HEK293 (cell line): ENCODE results near the gene APC2.
A peak's percentile ranks its signal among the peaks of the same experiment; 100 is the strongest.

Experiments used
- CTCF ChIA-PET: fragments of 350-600 bp; formaldehyde crosslinking; extraction: SDS; loops from one replicate; lab custom pipeline; 2021; ENCODE audit warnings: antibody characterized with exemption; lab: Yijun Ruan, JAX
- POLR2A ChIA-PET: fragments of 300-600 bp; formaldehyde crosslinking; extraction: SDS; loops from one replicate; lab custom pipeline; 2020; ENCODE audit warnings: antibody characterized with exemption, inconsistent platforms; lab: Yijun Ruan, JAX
- H3K27ac ChIP-seq: fragments of 200-500 bp; sonication (Bioruptor generic); 2 replicates; pipeline ENCODE4 v1.5.1; 2014; ENCODE audit warnings: low read depth, low read length, control low read depth, inconsistent platforms; ENCODE audit errors: extremely low read depth
- H3K36me3 ChIP-seq, 2 experiments: fragments of 200-500 bp in 1 of 2; sonication (Bioruptor generic) in 1 of 2; 1 replicate in 1 of 2; 2 replicates in 1 of 2; pipeline ENCODE4 v1.5.1; 2014 to 2017; ENCODE audit warnings: inconsistent platforms in 2 of 2, low read length in 2 of 2; ENCODE audit not compliant: control insufficient read depth in 2 of 2, insufficient read depth in 1 of 2
- H3K4me1 ChIP-seq: fragments of 200-500 bp; sonication (Bioruptor generic); 2 replicates; pipeline ENCODE4 v1.5.1; 2014; ENCODE audit warnings: mild to moderate bottlenecking, low read length, inconsistent platforms; ENCODE audit not compliant: control insufficient read depth, insufficient read depth
- H3K4me3 ChIP-seq: 2 replicates; pipeline ENCODE4 v1.5.1; 2011; ENCODE audit warnings: low read depth, mild to moderate bottlenecking, control low read depth, low read length, moderate library complexity
- H3K9me3 ChIP-seq: fragments of 200-500 bp; sonication (Bioruptor generic); 2 replicates; pipeline ENCODE4 v1.5.1; 2014; ENCODE audit warnings: low read depth, low read length, inconsistent platforms; ENCODE audit not compliant: control insufficient read depth, insufficient read depth
- BCL11A ChIP-seq: fragments of 450-650 bp; formaldehyde crosslinking; IDR thresholded peaks from 2 replicates; pipeline ENCODE4 v1.5.1; 2016; ENCODE audit warnings: low read depth, missing biosample characterization, missing genetic modification characterization
- GLI4 ChIP-seq: fragments of 450-650 bp; formaldehyde crosslinking; IDR thresholded peaks from 2 replicates; pipeline ENCODE4 v1.5.1; 2016; ENCODE audit warnings: missing biosample characterization, missing genetic modification characterization
- KLF1 ChIP-seq: fragments of 450-650 bp; formaldehyde crosslinking; IDR thresholded peaks from 2 replicates; pipeline ENCODE4 v1.5.1; 2016; ENCODE audit warnings: missing biosample characterization, missing genetic modification characterization
- KLF10 ChIP-seq: fragments of 450-650 bp; IDR thresholded peaks from 2 replicates; pipeline ENCODE4 v1.5.1; 2018; ENCODE audit warnings: missing biosample characterization, mild to moderate bottlenecking, missing genetic modification characterization
- KLF8 ChIP-seq: fragments of 450-650 bp; formaldehyde crosslinking; IDR thresholded peaks from 2 replicates; pipeline ENCODE4 v1.5.1; 2016; ENCODE audit warnings: missing biosample characterization, missing genetic modification characterization
- KLF9 ChIP-seq: fragments of 450-650 bp; formaldehyde crosslinking; IDR thresholded peaks from 2 replicates; pipeline ENCODE4 v1.5.1; 2016; ENCODE audit warnings: missing biosample characterization, missing genetic modification characterization, low read depth
- PRDM1 ChIP-seq: fragments of 450-650 bp; formaldehyde crosslinking; IDR thresholded peaks from 2 replicates; pipeline ENCODE4; 2016; ENCODE audit warnings: missing biosample characterization, missing genetic modification characterization
- SP2 ChIP-seq: fragments of 450-650 bp; formaldehyde crosslinking; IDR thresholded peaks from 2 replicates; pipeline ENCODE4 v1.5.1; 2016; ENCODE audit warnings: missing biosample characterization, missing genetic modification characterization
- YY1 ChIP-seq: fragments of 450-650 bp; formaldehyde crosslinking; IDR thresholded peaks from 2 replicates; pipeline ENCODE4 v1.5.1; 2018; ENCODE audit warnings: missing biosample characterization, missing genetic modification characterization
- YY2 ChIP-seq: fragments of 450-650 bp; formaldehyde crosslinking; IDR thresholded peaks from 2 replicates; pipeline ENCODE4 v1.5.1; 2016; ENCODE audit warnings: missing biosample characterization, missing genetic modification characterization
- ZNF114 ChIP-seq: fragments of 450-650 bp; formaldehyde crosslinking; IDR thresholded peaks from 2 replicates; pipeline ENCODE4 v1.5.0; 2017; ENCODE audit warnings: missing biosample characterization, missing genetic modification characterization
- ZNF184 ChIP-seq: fragments of 450-650 bp; IDR thresholded peaks from 2 replicates; pipeline ENCODE4 v1.5.1; 2018; ENCODE audit warnings: missing biosample characterization, mild to moderate bottlenecking, missing genetic modification characterization
- ZNF23 ChIP-seq: fragments of 450-650 bp; formaldehyde crosslinking; IDR thresholded peaks from 2 replicates; pipeline ENCODE4 v1.5.1; 2016; ENCODE audit warnings: missing biosample characterization, missing genetic modification characterization, borderline replicate concordance
- ZNF248 ChIP-seq: fragments of 450-650 bp; formaldehyde crosslinking; IDR thresholded peaks from 2 replicates; pipeline ENCODE4 v1.5.1; 2017; ENCODE audit warnings: missing biosample characterization, missing genetic modification characterization
- ZNF26 ChIP-seq: fragments of 450-650 bp; formaldehyde crosslinking; IDR thresholded peaks from 2 replicates; pipeline ENCODE4 v1.5.1; 2016; ENCODE audit warnings: missing biosample characterization, missing genetic modification characterization
- ZNF341 ChIP-seq: fragments of 450-650 bp; formaldehyde crosslinking; IDR thresholded peaks from 2 replicates; pipeline ENCODE4; 2016; ENCODE audit warnings: low read depth, missing biosample characterization, missing genetic modification characterization
- ZNF362 ChIP-seq: fragments of 450-650 bp; formaldehyde crosslinking; IDR thresholded peaks from 2 replicates; pipeline ENCODE4 v1.5.1; 2016; ENCODE audit warnings: missing biosample characterization, missing genetic modification characterization
- ZNF366 ChIP-seq: fragments of 450-650 bp; formaldehyde crosslinking; conservative IDR thresholded peaks from 2 replicates; pipeline ENCODE4 v1.5.1; 2016; ENCODE audit warnings: missing biosample characterization, missing genetic modification characterization
- ZNF510 ChIP-seq: fragments of 450-650 bp; formaldehyde crosslinking; IDR thresholded peaks from 2 replicates; pipeline ENCODE4 v1.5.1; 2018; ENCODE audit warnings: mild to moderate bottlenecking, missing genetic modification characterization, missing biosample characterization; ENCODE audit not compliant: insufficient replicate concordance
- ZNF571 ChIP-seq: fragments of 450-650 bp; formaldehyde crosslinking; IDR thresholded peaks from 2 replicates; pipeline ENCODE4 v1.5.0; 2017; ENCODE audit warnings: missing biosample characterization, missing genetic modification characterization
- ZNF600 ChIP-seq: fragments of 450-650 bp; formaldehyde crosslinking; IDR thresholded peaks from 2 replicates; pipeline ENCODE4 v1.5.1; 2016; ENCODE audit warnings: missing biosample characterization, missing genetic modification characterization
- ZNF747 ChIP-seq: fragments of 450-650 bp; formaldehyde crosslinking; IDR thresholded peaks from 2 replicates; pipeline ENCODE4 v1.5.1; 2016; ENCODE audit warnings: missing biosample characterization, missing genetic modification characterization
- ZXDB ChIP-seq: fragments of 450-650 bp; formaldehyde crosslinking; IDR thresholded peaks from 2 replicates; pipeline ENCODE4 v1.5.1; 2016; ENCODE audit warnings: missing biosample characterization, missing genetic modification characterization
- TF ChIP-seq, protein P1 (sequence below): fragments of 450-650 bp; formaldehyde crosslinking; IDR thresholded peaks from 2 replicates; pipeline ENCODE4 v1.5.1; 2017; ENCODE audit warnings: missing biosample characterization, missing genetic modification characterization
- TF ChIP-seq, protein P2 (sequence below): fragments of 450-650 bp; formaldehyde crosslinking; IDR thresholded peaks from 2 replicates; pipeline ENCODE4 v1.5.1; 2016; ENCODE audit warnings: missing biosample characterization, missing genetic modification characterization
- TF ChIP-seq, protein P3 (sequence below): fragments of 450-650 bp; formaldehyde crosslinking; IDR thresholded peaks from 2 replicates; pipeline ENCODE4 v1.5.1; 2016; ENCODE audit warnings: missing biosample characterization, missing genetic modification characterization

Gene APC2

GRCh38 chr19:1423436-1424191 is 26.3 kb upstream of the APC2 start:
- CTCF ChIA-PET, result interaction anchor here (0.8 kb wide), 1 partner anchor 144 kb away, joined by 4 read pairs; no protein-coding TSS in a partner anchor
- H3K4me3 ChIP-seq, result no peak overlapping the region
- no peak for TF ChIP-seq ZXDB (tag by site-specific recombination)
- TF ChIP-seq, protein P1, sequence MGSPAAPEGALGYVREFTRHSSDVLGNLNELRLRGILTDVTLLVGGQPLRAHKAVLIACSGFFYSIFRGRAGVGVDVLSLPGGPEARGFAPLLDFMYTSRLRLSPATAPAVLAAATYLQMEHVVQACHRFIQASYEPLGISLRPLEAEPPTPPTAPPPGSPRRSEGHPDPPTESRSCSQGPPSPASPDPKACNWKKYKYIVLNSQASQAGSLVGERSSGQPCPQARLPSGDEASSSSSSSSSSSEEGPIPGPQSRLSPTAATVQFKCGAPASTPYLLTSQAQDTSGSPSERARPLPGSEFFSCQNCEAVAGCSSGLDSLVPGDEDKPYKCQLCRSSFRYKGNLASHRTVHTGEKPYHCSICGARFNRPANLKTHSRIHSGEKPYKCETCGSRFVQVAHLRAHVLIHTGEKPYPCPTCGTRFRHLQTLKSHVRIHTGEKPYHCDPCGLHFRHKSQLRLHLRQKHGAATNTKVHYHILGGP (tag by site-specific recombination), result peak; percentile 5; the same call in 1 of the 2 replicates
- TF ChIP-seq ZNF114 (tag by site-specific recombination), result no peak
- no peak for TF ChIP-seq ZNF366
- no peak for TF ChIP-seq KLF10 (tag by site-specific recombination)
- TF ChIP-seq ZNF26 (tag by site-specific recombination), result no peak
- no peak for TF ChIP-seq ZNF747
- TF ChIP-seq ZNF571 (tag by site-specific recombination), result no peak
- TF ChIP-seq ZNF600, result 0 out of 2 replicates have a peak, but pooled peaks have one; percentile 8
- no peak for TF ChIP-seq ZNF184
- TF ChIP-seq, all 188 proteins: peak for 2
- Histone ChIP-seq H3K4me1 (no peaks in the 10 kb centered on the region), H3K27ac (no peak overlapping the region), H3K9me3 (no peaks in the 10 kb centered on the region), H3K36me3 (peaks cover 5 to 99% of the 10 kb centered on the region in 2 experiments)
- POLR2A ChIA-PET, result no interaction called here

DNA sequence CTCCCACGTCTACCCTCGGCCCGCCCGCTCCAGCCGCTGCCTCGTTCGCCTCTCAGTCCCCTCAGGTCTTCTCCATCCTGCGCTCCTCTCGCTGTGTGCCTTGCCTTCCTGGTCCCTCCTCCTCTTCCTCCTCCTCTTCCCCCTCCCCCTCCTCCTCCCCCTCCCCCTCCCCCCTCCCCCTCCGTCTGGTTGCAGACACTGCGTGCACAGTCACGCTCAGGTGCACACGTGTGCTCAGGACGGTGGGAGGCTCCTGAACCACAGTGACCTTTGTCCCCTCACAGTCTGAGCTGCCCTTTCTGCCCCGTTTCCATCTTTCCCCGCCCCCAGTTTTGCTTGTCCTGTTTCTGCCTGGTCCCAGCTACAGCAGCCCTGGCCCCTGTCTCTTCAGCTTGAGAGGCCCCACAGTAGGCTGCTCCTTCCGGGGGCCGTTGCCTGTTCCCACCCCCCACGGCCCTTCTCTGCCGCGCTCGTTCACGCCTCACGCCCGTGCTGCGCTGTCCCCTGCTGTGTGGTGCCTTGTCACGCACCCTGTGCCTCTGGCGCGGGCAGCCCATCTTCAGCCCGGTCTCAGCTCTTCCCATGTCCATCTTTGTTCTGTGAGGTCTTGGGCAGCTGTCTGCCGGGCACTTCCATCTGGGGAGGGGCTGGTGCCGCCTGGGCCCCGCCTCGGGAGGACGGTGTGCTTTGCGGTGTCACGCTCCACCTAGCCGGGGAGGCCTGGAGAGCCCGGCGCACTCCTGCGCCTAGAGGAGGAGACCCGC is 25.5 kb upstream of the APC2 start:
- Histone ChIP-seq H3K4me3 (no peak overlapping the region), H3K9me3 (no peaks in the 10 kb centered on the region), H3K27ac (no peak overlapping the region), H3K4me1 (no peaks in the 10 kb centered on the region), H3K36me3 (peaks cover 7 to 99% of the 10 kb centered on the region in 2 experiments)
- ChIA-PET POLR2A (interaction anchor here (0.7 to 1.1 kb wide), 2 partner anchors 9 to 27 kb away, joined by 3 to 4 read pairs; no protein-coding TSS in a partner anchor), CTCF (interaction anchor here (0.8 kb wide), 1 partner anchor 145 kb away, joined by 4 read pairs; no protein-coding TSS in a partner anchor)
- TF ChIP-seq BCL11A (no peak), ZNF510 (tag by site-specific recombination) (no peak), SP2 (tag by site-specific recombination) (0 out of 2 replicates have a peak, but pooled peaks have one; percentile 13), GLI4 (tag by site-specific recombination) (no peak), ZNF362 (tag by site-specific recombination) (no peak), KLF1 (tag by site-specific recombination) (peak; percentile 43; the same call in 1 of the 2 replicates), YY1 (tag by site-specific recombination) (no peak), ZNF341 (tag by site-specific recombination) (no peak), ZNF747 (no peak), KLF8 (peak; percentile 50; the same call in 1 of the 2 replicates), PRDM1 (tag by site-specific recombination) (no peak), ZNF248 (tag by site-specific recombination) (no peak), YY2 (no peak), KLF9 (tag by site-specific recombination) (no peak), ZNF23 (no peak)
- TF ChIP-seq, protein P2, sequence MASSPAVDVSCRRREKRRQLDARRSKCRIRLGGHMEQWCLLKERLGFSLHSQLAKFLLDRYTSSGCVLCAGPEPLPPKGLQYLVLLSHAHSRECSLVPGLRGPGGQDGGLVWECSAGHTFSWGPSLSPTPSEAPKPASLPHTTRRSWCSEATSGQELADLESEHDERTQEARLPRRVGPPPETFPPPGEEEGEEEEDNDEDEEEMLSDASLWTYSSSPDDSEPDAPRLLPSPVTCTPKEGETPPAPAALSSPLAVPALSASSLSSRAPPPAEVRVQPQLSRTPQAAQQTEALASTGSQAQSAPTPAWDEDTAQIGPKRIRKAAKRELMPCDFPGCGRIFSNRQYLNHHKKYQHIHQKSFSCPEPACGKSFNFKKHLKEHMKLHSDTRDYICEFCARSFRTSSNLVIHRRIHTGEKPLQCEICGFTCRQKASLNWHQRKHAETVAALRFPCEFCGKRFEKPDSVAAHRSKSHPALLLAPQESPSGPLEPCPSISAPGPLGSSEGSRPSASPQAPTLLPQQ (tag by site-specific recombination), result no peak
- TF ChIP-seq, protein P3, sequence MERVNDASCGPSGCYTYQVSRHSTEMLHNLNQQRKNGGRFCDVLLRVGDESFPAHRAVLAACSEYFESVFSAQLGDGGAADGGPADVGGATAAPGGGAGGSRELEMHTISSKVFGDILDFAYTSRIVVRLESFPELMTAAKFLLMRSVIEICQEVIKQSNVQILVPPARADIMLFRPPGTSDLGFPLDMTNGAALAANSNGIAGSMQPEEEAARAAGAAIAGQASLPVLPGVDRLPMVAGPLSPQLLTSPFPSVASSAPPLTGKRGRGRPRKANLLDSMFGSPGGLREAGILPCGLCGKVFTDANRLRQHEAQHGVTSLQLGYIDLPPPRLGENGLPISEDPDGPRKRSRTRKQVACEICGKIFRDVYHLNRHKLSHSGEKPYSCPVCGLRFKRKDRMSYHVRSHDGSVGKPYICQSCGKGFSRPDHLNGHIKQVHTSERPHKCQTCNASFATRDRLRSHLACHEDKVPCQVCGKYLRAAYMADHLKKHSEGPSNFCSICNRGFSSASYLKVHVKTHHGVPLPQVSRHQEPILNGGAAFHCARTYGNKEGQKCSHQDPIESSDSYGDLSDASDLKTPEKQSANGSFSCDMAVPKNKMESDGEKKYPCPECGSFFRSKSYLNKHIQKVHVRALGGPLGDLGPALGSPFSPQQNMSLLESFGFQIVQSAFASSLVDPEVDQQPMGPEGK (tag by site-specific recombination), result 0 out of 2 replicates have a peak, but pooled peaks have one; percentile 25
